PC-9 (cell line): ENCODE data around the gene MYBPC2.

Experiments
- EZH2 ChIP-seq: fragments of 200-600 bp; sonication (generic); IDR thresholded peaks from 2 replicates; pipeline ENCODE4 v1.8.0; 2017; ENCODE audit warnings: antibody characterized with exemption, low read depth
- TF ChIP-seq, protein P1 (sequence below): fragments of 200-600 bp; sonication (generic); conservative IDR thresholded peaks from 2 replicates; pipeline ENCODE4 v1.6.1; 2017; ENCODE audit warnings: mixed run types, antibody characterized with exemption, mild to moderate bottlenecking, moderate library complexity

DNA sequence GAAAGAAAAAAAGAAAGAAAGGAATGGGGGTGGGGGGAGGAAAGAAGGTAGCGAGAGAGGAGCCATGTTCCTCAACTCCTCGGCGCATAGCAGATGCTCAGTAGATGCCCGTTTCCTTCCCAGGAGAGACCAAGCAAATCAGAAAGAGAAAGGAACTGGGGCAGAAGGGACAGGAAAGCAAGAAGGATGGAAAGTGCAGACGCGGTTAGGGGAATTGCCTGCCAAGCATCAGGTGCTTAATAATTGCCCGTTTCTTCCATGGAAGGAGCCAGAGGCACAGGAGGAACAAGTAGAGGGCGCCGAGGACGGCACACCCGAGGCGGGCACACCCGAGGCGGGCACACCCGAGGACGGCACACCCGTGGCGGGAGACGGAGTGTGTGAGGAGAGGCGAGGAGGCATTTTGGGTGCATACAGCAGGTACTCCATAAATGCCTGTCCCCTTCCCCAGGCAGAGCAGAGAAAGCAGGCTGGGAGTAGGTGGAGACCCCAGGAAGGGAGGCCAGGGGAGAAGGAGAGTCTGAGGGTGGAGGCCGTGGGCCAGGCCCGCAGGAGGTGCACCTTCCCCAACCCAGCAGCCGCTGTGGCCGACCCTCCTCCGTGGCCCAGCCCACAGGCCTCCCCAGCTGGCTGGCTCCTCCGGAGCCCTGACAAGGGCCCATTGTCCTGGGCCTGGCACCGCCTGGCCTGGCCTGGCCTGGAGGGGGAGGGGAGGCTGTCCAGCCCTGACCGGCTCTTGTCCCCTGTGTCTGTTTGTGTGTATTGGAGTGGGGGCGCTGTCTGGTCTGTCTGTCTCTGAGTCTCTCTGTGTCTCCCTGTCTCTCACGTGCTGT is 63.7 kb downstream of the MYBPC2 start:
- TF ChIP-seq EZH2, result no peak
- TF ChIP-seq, protein P1, sequence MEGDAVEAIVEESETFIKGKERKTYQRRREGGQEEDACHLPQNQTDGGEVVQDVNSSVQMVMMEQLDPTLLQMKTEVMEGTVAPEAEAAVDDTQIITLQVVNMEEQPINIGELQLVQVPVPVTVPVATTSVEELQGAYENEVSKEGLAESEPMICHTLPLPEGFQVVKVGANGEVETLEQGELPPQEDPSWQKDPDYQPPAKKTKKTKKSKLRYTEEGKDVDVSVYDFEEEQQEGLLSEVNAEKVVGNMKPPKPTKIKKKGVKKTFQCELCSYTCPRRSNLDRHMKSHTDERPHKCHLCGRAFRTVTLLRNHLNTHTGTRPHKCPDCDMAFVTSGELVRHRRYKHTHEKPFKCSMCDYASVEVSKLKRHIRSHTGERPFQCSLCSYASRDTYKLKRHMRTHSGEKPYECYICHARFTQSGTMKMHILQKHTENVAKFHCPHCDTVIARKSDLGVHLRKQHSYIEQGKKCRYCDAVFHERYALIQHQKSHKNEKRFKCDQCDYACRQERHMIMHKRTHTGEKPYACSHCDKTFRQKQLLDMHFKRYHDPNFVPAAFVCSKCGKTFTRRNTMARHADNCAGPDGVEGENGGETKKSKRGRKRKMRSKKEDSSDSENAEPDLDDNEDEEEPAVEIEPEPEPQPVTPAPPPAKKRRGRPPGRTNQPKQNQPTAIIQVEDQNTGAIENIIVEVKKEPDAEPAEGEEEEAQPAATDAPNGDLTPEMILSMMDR, result no peak
